RWPE2 (cell line): ENCODE results near the gene NUDT13.
A peak's percentile ranks its signal among the peaks of the same experiment; 100 is the strongest.

ENCODE experiments used
- ATAC-seq: fragments of 200-7000 bp; cut with Tn5 transposase; 3 replicates; pipeline ENCODE4 v1.9.1; 2021; ENCODE audit warnings: low read depth
- DNase-seq: peaks from one replicate; pipeline ENCODE4 v3.0.0-alpha.2; 2020; ENCODE audit warnings: low spot score
- H3K27ac ChIP-seq: fragments of 450-650 bp; 2 replicates; pipeline ENCODE4 v1.5.1; 2017; ENCODE audit warnings: mild to moderate bottlenecking; ENCODE audit not compliant: poor library complexity, severe bottlenecking
- H3K27me3 ChIP-seq: fragments of 250-450 bp; sonication (Bioruptor Pico); 2 replicates; pipeline ENCODE4 v1.5.1; 2021; ENCODE audit warnings: mild to moderate bottlenecking, moderate library complexity; ENCODE audit not compliant: insufficient read depth, poor library complexity, severe bottlenecking
- H3K36me3 ChIP-seq: fragments of 250-450 bp; sonication (Bioruptor Pico); 2 replicates; pipeline ENCODE4 v1.5.1; 2020; ENCODE audit warnings: low read depth, mild to moderate bottlenecking, moderate library complexity
- H3K4me1 ChIP-seq: fragments of 250-450 bp; sonication (Bioruptor Pico); 2 replicates; pipeline ENCODE4 v1.5.1; 2021; ENCODE audit warnings: mild to moderate bottlenecking, moderate library complexity; ENCODE audit not compliant: insufficient read depth, poor library complexity, severe bottlenecking
- H3K4me3 ChIP-seq: fragments of 250-450 bp; sonication (Bioruptor Pico); 2 replicates; pipeline ENCODE4 v1.5.1; 2021; ENCODE audit warnings: mild to moderate bottlenecking, moderate library complexity; ENCODE audit not compliant: severe bottlenecking
- H3K9me3 ChIP-seq: fragments of 250-450 bp; sonication (Bioruptor Pico); 2 replicates; pipeline ENCODE4 v1.5.1; 2021; ENCODE audit warnings: mild to moderate bottlenecking, moderate library complexity; ENCODE audit not compliant: severe bottlenecking
- TF ChIP-seq, protein P1 (sequence below): fragments of 450-650 bp; IDR thresholded peaks from one replicate; pipeline ENCODE4 v1.5.1; 2017; ENCODE audit warnings: mild to moderate bottlenecking, moderate library complexity; ENCODE audit not compliant: poor library complexity, severe bottlenecking

The NUDT13 gene

DNA sequence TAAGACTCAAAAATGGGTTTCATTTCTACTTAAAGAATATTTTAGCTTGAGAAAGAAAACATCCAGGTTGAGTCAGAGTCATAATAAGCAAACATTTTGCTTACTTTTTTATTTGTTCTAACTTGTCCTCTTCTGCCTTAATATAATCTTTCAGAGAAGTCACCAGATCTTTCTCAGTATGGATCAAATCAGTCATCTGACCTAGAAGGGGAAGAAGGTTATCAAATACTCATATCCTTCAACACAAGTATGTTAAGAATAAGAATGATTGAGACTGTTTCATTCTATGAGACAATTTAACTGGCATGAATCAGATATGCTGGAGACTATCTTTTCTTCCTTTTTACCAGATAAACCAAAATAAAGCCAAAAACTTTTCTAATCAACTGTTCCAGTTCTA, 36.6 kb upstream of the NUDT13 start:
- H3K9me3 ChIP-seq: no peaks in the 10 kb centered on the region
- no peaks in the 10 kb centered on the region for H3K27me3 ChIP-seq
- TF ChIP-seq, protein P1, sequence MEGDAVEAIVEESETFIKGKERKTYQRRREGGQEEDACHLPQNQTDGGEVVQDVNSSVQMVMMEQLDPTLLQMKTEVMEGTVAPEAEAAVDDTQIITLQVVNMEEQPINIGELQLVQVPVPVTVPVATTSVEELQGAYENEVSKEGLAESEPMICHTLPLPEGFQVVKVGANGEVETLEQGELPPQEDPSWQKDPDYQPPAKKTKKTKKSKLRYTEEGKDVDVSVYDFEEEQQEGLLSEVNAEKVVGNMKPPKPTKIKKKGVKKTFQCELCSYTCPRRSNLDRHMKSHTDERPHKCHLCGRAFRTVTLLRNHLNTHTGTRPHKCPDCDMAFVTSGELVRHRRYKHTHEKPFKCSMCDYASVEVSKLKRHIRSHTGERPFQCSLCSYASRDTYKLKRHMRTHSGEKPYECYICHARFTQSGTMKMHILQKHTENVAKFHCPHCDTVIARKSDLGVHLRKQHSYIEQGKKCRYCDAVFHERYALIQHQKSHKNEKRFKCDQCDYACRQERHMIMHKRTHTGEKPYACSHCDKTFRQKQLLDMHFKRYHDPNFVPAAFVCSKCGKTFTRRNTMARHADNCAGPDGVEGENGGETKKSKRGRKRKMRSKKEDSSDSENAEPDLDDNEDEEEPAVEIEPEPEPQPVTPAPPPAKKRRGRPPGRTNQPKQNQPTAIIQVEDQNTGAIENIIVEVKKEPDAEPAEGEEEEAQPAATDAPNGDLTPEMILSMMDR: no peak
- DNase-seq: no peak
- peaks cover 84% of the 10 kb centered on the region for H3K36me3 ChIP-seq
- no peak overlapping the region for H3K4me3 ChIP-seq
- H3K27ac ChIP-seq: no peak overlapping the region
- ATAC-seq: no peak
- peaks cover 7% of the 10 kb centered on the region for H3K4me1 ChIP-seq

DNA sequence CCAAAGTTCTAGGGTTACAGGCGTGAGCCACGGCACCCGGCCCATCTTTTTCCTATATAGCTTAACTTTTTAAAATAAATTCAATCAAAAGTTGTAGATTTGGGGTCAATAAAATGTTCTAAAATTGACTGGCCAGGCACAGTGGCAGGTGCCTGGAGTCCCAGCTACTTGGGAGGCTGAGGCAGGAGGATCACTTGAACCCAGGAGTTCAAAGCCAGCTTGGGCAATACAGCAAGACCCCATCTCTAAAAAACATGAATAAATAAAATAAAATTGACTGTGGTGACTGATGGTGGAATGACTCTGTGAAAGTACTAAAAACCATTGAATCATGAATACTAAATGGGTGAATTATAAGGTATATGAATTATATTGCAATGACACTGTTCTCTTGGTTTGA, 34.4 kb upstream of the NUDT13 start:
- H3K4me1 ChIP-seq: peaks cover 7% of the 10 kb centered on the region
- ATAC-seq (no peak), DNase-seq (no peak)
- H3K36me3 ChIP-seq: peaks cover 77% of the 10 kb centered on the region
- TF ChIP-seq, protein P1: no peak
- no peak overlapping the region for H3K4me3 ChIP-seq
- no peak overlapping the region for H3K27ac ChIP-seq
- H3K9me3 ChIP-seq: no peaks in the 10 kb centered on the region
- H3K27me3 ChIP-seq: no peaks in the 10 kb centered on the region

DNA sequence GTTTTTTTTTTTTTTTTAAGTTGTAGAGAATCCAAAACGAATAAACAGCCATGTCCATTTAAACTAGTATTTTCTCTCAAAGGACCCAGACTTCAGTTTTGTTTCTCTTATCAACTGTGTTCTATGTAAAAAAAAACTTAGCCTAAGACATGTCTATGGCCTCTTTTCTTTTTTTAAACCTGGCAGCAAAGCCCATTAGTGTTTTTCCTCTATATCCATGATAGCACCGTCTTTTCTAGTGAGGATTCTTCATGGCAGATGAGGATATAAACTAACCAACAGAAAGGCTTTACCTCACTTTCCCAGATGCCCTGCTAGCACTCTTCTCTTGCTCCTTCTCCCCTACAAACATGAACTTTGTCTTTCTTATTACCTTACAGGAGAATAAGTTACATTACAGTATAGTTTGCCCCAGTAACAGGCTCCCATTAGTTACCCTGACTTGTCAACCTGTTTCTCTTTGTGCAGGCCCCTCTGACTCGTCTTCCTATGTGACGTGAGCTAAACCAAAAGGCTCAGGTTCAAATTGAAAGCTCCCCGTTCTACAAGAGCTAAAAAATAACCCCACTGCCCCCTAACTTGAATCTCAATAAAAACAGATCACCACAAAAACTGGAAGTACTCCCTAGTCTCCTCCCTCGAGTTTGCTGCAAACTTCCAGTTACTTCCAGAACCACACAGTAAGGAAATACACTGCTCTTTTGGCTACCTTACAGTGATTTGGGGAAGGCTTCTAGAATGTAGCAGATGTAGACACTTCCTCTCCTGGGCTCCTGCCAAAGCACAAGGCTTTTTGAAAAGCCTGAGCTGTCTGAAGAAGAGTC, 33.7 kb upstream of the NUDT13 start:
- peaks cover 7% of the 10 kb centered on the region for H3K4me1 ChIP-seq
- H3K4me3 ChIP-seq: no peak overlapping the region

DNA sequence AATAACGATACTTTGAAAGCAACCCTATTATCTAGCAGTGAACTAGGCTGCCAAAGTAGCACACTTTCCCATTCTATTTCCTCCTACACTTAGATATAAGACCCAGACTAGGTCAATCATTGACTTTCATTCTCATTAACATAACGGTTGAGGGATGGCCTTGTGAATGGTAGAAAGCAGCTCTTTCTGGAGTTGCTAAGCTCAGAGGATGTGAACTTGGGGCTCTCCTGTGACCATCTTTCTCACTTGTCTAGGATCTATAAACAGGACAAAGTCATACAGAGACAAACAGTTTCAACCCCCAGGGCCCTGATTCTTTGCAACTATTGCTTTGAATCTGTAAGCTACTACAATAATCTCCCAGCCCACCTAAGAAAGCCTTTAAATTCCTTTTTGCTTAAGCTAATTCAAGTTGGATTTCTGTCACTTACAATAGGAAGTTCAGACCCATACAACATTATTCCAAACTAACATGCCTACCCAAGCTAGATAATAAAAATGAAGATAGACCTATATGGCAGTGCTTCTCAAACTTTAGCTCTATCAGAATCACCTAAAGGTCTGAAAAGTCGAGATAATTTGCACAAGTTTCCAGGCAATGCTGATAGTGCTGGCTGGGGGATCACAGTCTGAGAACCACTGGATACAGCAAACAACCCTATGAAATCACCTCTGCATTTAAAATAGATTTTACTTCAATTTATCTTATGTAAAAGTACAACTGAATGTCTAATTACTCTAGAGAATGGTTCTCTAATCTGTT, 30.3 kb upstream of the NUDT13 start:
- H3K4me1 ChIP-seq: peaks cover 11% of the 10 kb centered on the region
- no peaks in the 10 kb centered on the region for H3K9me3 ChIP-seq
- H3K36me3 ChIP-seq: peaks cover 39% of the 10 kb centered on the region
- ATAC-seq (no peak), DNase-seq (no peak)
- no peaks in the 10 kb centered on the region for H3K27me3 ChIP-seq
- no peak overlapping the region for H3K27ac ChIP-seq
- TF ChIP-seq, protein P1: no peak
- H3K4me3 ChIP-seq: no peak overlapping the region

More for the DNA sequence above, 33.7 kb upstream of the NUDT13 start:
- Histone ChIP-seq H3K27ac (peak overlapping the region; percentile 36), H3K27me3 (no peaks in the 10 kb centered on the region), H3K36me3 (peaks cover 70% of the 10 kb centered on the region), H3K9me3 (no peaks in the 10 kb centered on the region)
- no peak for DNase-seq
- TF ChIP-seq, protein P1: no peak
- peak; percentile 46; the same call in 1 of the 3 replicates for ATAC-seq
